GM21381 (cell line): ENCODE results near the gene SLC49A4.

Source experiments
- ATAC-seq: cut with Tn5 transposase; IDR thresholded peaks from one replicate; pipeline ENCODE4 v1.9.1; 2021; ENCODE audit warnings: mild to moderate bottlenecking, moderate library complexity; ENCODE audit not compliant: unreplicated experiment

The SLC49A4 gene

DNA sequence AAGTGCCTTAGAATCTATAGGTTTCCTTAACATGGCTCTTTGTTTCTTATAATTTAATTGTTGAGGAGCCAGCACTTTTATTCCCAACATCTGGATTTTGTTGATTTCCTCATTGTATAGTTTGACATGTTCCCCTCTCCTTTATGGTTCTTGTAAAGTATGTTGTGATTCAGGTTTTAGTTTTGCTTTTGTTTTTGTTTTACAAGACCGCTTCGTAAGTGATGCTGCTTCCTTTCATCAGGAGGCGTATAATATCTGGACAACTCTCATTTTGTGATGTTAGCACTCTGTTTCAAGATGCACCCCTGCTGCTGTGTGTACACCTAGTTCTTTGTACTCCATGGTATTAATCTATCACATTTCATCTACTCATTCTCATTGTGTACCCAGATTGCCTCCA is 48.7 kb downstream of the SLC49A4 start:
- no peak for ATAC-seq

DNA sequence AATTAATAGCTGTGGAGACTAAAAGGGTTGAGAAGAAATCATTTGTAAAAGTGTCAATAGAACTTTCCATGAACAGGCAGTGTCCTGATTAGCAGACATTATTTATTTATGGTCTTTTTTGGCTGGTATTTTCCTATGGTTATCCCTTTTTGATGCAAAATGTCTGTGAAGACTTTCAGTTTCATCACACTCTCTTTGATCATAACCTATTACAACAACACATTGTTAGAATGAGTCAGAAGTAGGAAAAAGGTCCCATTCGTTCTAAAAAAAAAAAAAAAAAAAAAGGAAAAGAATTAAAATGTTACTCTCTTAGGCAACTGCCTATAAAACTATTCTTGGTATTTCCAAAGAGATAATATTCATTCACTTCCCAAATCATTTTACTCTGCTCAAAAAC is 62.1 kb downstream of the SLC49A4 start:
- no peak for ATAC-seq

- no peak for ATAC-seq
Observed at GRCh38 chr3:122858373-122858772, 63.5 kb downstream of the SLC49A4 start.

DNA sequence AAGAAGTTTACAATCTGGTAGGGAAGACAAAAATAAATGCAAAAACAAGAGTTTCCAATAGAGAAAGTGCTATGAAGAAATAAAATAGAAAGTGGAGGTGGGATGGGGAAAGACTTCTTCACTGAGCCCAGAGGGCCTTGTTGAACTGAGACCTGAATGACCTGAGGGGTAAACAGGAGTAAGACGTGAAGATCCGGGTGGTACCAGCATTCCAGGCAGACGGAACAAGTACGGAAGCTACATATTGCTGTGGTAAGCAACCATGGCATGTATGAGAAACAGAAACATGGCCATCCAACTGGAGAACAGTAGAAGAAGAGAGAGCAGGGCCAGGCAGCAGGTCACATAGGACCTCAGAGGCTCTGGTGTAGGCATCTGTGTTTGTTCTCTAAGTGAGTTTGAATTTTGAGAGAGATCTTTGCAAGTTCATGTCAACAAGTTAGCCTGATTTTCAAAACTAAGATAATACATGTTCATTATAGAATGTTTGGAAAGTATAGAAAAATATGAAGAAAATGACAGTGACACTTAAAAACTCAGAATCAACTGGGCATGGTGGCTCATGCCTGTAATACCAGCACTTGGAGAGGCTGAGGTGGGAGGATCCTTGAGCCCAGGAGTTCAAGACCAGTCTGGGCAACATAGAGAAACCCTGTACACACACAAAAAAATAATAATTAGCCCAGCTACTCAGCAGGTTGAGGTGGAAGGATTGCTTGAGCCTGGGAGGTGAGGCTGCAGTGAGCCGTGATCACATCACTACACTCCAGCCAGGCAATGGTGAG is 64.3 kb downstream of the SLC49A4 start:
- no peak for ATAC-seq

GRCh38 chr3:122862381-122862780 is 67.5 kb downstream of the SLC49A4 start:
- no peak for ATAC-seq

DNA sequence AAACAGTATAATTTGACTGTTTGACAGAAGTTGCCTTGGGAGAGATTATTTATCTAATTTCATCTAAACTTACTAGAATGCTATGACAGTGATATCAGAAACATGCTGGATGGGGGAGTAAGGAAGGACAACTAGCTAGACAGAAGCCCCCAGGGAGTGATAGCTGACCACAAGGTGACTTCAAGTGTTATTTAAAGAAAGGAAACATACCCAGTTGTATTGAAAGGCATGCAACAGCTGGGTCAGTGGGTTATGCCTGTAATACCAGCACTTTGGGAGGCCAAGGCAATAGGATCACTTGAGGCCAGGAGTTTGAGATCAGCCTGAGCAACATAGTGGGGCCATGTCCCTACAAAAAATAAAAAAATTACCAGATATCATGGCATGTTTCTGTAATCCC is 69.6 kb downstream of the SLC49A4 start:
- ATAC-seq = no peak

GRCh38 chr3:122868322-122868721 is 73.5 kb downstream of the SLC49A4 start:
- no peak for ATAC-seq

DNA sequence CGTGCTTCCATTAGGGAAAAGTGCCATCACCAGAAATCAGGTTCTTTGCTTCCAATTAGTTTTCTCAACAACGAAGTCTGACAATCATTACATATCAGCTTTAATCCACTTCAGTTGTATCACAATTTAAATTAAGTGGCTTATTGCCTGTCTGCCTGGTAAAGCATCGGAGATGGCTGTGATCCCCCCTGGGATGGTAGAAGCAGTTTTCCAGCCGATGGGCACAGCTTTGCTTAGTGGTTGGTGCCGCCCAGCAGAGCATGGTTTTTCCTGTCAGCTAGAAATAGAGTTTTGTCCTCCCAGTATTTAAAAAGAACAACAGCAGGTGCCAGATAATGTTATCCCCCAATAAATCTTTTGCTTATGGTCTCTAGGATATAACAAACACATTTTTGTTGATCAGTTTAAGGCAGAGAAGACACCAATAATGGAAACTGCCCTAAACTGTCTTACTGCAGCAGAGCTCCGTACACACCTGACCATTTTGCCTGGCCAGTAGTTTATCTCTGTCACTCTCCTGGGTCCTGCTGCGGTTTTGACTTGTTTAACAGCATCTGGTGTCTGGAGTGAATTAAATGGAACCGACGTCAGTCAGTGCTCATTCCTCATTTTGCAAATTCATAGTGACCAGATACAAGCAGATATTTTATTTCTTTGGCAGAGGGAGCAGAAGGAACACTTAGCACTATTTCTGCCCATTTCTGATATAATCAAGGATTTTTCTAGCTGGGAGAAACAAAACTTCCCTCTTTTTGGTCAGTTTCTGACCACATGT is 79.1 kb downstream of the SLC49A4 start:
- ATAC-seq = no peak

- ATAC-seq = no peak
Observed at GRCh38 chr3:122875547-122876127, 80.8 kb downstream of the SLC49A4 start.

DNA sequence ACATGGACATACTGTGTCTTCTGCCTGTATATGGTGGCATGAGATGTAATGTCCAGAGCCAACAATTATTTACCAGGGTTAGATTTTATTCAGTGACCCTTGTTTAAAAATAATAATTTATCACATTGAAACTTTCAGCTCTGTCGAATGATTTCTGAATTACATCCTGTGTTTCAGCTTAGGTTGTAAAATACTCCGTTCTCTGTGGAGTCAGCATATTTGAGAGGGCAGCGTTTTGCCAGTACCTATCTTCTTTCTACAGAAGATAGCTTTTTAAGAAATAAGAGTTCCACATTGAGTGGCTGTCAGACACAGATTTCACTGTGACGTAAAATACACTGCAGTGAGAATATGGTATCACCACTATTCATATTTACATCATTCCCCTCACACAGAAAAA is 85.3 kb downstream of the SLC49A4 start:
- no peak for ATAC-seq

DNA sequence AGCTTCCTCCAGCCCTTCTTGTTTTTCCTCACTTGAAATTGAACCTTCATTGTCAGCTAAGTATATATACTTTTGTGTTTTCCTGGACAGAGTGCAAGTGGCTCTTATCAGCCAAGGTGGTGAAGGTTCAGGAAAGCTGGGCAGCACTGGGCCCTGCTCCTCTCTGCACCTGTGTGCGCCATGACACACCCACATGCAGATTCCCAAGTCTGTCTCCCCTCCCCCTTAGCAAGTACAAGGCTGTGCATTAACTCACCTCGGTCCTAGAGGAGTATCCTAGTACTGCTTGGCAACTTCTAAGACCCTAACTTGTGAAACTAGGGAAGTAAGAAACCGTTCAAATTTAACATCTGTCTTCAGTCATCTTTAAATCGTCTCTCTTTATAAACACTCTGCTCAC is 85.8 kb downstream of the SLC49A4 start:
- ATAC-seq = no peak

DNA sequence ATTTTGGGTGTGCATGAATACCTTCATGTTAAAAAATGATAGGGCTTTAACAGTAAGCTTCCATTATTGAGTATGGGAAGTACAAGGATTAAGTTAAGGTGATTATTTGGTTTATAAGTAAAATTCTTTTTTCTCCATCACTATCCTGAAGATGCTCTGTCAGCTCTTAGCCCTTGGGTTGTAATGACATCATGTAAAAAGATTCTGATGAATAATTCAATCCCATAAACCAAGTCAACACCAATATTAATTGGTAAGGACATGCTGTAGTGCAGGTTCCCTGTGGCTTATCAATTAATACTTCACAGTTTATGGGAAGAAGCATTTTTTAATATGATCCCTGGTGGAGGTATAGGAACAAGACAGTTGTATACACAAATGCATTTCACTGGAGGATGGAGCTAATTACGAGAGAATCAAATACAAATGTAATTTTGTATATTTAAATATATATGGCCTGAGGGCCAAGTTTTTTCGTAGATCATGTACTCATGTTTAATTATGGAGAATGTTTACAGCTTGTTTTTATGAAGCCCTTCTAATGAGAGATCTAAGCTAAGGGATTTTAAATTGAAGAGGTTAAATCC is 87.6 kb downstream of the SLC49A4 start:
- no peak for ATAC-seq

- ATAC-seq = no peak
Observed at GRCh38 chr3:122886251-122886650, 91.4 kb downstream of the SLC49A4 start.

DNA sequence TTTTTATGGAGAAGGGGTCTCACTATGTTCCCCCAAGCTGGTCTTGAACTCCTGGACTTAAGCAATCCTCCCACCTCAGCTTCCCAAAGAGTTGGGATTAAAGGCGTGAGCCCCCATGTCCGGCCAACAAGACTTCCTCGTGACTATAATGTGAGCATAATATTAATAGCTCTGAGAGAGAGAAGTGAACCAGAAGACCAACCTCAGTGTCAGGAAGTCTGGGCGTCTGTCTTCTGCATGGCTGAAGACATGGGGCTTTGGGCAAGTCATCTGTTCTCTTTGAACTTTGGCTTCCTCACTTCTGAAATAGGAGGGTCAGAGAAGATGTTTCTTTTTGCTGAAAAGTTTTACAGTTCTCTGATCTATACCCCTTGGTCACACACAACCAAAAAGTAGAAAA is 92.1 kb downstream of the SLC49A4 start:
- ATAC-seq = no peak

DNA sequence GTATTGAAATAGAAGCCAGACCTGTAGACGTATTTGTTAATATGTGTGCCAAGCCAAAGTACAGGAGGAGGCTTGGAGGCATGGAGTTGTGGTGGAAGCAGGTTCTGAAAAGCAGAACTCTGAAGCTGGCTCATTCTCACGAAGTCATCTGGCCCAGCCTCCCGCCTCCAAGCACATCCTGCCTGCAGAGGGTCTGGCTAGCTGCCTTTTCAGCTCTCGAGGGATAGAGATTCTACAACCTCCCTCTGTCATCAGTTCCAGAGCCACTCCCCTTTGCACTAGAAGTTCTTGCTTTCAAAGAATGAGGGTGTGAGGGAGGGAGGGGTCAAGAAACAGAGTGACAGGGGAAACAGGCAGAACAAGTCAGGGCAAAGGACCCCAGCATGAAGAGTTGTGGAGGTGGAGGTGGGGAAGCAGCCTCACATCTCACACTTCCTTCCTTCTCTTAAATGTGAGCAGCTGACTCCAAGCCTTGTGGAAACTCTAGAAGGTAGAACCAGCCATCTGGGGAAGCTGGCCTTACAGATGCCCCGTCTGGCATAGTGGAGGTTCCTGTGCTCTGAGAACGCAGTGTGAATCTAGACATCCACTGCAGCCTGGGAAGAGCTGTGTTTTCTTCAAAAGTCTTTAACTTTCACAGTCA is 95.3 kb downstream of the SLC49A4 start:
- no peak for ATAC-seq

GRCh38 chr3:122890720-122891220 is 95.9 kb downstream of the SLC49A4 start:
- ATAC-seq = no peak

DNA sequence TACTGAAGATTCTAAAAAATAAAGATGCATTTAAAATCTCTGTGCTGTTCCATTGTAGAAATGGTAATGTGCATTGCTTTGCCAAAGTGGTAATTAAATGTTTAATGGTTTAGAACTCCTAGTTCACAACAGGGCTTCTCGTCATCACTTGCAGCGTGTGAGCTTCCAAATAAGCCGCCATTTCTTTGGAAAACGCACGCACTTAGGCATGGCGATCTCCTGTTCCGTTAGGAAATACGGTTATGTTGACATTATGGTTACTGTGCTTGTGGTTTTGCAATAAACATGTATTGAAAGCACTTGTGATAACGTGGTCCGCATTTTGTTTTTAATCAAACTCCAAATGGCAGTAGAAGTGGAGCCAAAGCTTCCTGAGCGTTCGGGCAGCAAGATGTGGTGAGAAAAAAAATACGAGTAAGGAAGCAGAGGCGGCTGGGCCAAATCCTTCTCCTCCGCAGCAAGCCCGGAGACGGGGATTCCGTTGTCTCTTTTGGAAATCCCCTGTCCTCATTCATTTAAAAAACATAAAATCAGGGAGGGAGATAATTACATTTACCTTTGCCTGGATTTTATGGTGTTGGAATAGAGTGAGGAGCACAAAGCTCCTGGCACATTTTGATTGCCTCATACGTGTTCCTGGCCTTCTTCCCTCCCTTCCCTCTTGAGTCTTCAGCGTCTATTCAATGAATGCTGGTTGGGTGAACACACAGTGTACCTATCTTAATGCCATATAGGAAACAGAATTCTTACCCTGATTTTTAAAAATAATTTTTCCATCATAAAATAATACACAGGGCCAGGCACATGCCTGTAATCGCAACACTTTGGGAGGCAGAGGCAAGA is 97.5 kb downstream of the SLC49A4 start:
- no peak for ATAC-seq

DNA sequence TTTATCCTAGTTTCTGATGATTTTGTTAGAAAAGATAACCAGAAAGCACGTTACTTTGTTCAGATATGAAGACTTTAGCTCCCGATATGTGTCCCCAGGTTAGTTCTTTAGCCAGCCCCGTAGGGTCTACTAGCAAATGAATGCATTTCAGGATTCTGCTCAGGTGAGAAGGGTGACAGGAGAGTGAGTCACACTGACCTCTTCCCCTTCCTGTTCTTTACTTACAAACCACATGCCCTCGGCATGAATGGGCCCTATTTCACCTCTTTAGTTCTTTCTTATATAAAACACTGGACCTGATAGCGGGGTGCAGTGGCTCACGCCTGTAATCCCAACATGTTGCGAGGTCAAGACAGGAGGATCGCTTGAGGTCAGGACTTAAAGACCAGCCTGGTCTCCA is 98.4 kb downstream of the SLC49A4 start:
- ATAC-seq = peak; percentile 61

DNA sequence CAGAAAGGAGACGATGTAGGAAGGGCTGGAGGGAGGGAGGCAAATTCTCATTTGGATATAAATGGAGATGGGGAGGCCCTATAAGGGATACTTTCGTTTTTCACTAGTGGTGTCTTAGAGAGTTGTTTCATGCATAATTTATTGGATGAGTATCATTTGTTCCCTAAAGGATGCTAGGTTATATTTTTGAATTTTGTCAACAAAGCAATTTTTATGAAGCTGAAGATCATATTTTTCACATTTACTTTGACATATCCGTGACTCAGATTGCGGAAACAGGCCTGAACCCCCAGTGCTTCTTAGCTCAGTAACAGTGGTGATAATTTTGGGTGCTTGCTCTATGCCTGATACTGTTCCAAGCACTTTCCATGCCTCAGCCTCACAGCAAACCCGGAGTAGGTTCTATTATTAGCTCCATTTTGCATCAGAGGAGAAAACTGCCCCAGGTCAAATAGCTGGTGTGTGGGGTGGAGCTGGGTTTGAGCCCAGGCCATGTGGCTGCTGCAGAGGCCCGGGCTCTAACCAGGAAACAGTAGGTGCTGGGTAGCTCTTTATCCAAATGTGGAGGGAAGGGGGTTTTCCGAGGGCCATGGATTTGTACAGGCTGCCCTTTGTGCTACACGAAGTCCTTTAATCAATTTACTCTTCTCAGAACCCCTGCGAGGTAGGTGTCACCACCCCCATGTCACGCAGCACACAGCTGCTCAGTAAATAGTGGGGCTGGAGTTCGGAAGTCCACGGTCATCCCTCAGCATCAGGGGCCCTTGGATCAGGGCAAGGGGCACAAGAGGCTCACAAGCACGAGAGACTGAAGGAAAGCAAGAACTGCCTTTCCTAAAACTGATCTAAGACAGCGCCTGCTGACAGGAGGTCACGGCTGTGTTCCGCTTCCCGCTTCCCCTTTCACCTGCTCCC is 99.1 kb downstream of the SLC49A4 start:
- ATAC-seq = no peak
